HG03432 (cell line): ENCODE measurements around the gene HOXA4.
A peak's percentile ranks its signal among the peaks of the same experiment; 100 is the strongest.

Experiments used
- ATAC-seq: cut with Tn5 transposase; IDR thresholded peaks from one replicate; pipeline ENCODE4 v1.9.1; 2021; ENCODE audit warnings: mild to moderate bottlenecking, moderate library complexity; ENCODE audit not compliant: unreplicated experiment

HOXA4 gene

DNA sequence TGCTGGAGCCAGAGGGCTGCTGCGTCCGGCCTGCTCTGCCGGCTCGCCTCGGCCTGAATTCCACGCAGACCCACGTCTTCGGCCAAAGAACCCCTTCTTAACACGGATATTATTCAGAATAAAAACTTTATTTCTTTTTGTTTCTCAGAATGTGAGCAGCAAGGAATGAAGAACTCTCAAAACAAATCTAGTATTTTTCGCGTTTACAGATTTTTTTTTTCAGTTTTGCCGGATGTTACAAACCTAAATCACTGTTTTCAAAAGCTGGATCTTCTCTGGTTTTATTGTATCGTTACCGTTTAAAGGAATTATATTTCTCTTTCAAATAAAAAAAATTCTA, 23.7 kb downstream of the HOXA4 start:
- ATAC-seq, result no peak

DNA sequence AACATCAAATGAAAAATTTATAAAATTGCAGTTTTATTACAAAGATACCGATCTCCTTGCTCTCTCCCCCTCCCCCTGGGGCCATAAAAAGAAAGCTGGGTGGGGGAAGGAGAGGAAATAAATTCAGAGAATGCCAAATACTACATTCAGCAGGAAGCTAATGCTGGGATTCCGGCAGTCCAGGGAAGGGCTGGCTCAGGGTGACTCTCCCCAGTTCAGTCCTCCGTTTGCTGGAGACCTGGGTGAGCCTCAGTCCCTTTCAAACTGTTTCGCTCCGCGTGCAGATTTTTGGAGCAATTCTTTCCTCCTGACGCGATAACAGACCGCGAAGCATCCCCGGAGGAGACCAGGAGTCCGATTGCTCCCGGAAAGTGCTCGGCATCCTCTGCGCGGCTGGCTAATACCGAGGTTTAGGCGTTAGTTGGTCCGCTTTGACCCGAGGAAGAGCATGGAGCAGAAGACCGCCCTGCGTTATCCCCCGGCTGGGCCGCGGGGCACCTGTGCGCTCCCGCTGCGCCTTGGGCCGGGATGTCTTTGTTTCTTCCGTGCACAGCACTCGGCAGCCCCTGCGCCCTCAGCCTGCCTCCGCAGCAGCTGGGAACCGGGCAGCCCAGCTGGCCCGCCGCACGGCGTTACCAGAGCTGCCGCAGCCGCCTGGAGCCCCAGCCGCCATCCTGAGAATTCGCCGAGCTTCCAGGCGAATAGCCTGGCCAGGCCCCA, 24.2 kb downstream of the HOXA4 start:
- ATAC-seq, result no peak

DNA sequence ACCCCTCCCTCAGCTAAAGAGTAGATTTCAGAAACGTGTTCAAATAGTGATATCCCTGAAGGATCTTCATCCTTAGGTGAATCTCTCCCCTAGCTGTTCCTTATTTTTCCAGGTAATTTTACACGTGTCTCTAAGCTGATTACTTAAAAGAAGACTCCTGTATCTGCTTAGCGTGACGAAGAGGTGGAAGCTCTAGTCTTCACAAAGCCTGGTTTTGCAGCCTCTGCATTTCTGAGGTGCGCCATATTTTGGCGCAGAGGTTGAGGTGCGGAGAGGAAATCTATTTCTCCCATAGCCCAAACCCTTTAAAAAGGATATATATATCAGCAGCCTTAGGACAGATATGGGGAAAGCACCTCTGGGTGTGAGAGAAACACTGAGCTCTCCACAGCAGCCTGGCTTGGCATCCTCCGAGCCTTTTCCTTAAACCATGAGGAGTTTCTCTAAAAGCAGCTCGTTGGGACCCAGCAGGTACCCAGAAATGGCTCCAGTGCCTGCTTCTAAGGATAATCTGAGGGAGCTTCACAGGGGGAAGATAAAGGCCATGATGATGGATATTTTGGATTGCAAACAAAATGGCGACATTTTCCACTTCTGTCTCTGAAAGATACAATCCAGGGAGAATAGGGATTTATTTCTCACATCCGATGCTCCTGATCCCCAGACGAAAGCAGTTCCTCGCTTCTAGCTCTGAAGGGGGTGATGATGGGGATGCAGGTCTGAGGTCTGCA, 25.1 kb downstream of the HOXA4 start:
- no peak for ATAC-seq

DNA sequence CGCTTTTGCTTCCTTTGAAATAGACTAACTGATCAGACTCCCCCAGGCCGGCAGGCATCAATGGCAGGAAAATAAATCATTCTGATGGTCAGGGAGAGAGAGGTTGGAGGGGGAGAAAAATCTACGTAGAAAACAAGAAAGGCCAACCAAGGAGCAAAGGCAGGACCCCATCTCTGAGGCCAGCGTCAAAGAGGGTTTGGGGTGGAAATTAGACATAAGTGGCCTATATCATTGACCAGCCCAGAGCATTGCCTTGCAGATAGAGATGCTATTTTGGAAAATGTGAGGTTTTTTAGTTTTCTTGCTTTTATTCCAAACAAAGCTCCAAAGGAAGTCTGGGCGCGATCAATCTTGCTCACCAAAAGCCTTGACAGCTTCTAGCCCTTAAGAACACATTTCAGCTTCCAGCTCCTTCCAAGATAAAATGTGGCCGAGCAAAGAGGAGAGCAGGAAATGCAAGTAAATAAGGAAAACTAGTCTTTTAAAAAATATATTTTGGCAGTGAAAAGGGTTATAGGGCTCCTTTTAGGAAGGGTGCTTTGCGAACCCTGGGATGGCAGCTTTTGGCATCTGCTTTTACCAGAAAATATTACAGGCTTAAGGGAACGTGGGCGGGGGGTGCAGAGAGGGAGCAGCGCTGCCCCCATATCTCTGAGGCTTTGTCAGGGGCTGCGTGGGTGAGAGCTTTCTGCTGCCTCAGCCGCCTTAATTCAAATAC, 26.1 kb downstream of the HOXA4 start:
- ATAC-seq, result no peak

DNA sequence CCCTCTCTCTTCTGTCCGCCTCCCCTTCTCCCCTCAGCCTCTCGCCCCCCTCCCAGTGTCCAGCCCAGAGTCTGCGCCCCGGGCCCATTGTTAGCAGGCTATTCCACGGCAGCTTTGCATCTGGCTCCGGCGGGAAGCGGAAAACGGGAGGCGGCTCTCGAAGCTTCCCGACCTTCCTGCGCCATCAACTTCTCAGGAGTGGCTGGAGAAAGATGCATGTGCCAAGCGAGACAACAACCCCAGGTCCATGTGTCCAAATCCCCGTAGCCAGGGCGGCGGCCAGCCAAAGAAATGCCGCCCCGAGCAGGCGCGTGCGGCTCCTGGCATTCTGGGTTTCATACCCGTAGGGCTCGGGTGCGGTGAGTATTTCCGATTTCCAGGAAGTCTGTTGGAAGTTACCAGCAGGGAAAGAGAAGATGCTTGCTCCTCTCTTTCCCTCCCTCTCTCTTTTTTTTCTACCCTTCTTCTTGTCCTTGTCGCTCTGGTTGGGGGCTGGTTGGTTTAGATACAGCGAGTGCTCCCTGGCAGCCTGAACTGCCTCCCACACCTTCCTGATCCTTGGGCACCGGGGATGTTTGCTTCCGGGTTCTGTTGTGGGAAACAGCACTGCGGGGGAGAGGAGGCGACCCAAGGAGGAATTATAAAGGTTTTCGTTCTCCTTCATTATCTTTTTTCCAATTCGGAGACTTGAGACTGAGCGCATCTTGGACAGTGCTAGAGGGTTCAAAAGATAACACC, 26.9 kb downstream of the HOXA4 start:
- no peak for ATAC-seq

DNA sequence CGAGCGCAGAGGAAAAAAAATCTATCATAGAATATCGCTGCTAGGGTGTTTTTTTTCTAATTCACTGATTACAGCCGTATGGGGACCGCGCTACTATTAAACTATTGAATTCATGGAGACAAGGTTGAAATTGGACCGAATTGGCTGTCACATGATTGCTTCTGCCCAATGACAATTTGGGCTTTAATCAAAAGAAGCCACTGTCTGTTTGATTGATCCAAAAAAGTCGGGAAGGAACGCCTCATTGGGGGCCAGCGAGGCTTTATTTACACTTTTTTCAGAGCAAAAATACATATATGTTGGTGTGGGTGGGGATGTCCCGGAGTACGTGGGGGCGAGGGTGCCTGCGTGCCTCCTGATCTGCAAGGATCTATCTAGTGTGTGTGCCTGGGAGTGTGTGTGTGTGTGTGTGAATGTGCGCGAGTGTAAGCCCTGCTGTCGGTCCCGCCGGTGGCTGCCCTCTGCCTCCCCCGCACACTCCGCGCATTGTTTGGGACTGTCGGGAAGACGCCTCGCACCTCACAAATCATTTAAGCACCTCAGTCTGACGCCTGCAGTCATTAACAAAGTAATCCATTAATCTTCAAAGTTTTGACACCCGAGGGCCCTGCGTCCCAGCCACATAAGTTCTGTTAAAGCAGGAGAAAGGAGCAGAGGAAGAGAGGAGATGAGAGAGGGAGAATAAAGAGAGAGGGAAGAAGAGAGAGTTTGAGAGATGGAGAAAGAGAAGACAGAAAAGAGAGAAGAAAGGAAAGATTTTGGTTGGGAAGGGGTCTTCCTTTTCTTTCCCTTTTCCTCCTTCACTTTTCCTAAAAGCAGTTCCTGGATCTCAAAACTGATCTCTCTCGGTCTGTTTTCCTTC, 27.7 kb downstream of the HOXA4 start, which contains the start of gene HOXA2:
Gene HOXA2 (minus strand): TSS at position 103 of the 862 bp plus-strand sequence. CDS start 183 bp downstream, outside the sequence.
- no peak for ATAC-seq

DNA sequence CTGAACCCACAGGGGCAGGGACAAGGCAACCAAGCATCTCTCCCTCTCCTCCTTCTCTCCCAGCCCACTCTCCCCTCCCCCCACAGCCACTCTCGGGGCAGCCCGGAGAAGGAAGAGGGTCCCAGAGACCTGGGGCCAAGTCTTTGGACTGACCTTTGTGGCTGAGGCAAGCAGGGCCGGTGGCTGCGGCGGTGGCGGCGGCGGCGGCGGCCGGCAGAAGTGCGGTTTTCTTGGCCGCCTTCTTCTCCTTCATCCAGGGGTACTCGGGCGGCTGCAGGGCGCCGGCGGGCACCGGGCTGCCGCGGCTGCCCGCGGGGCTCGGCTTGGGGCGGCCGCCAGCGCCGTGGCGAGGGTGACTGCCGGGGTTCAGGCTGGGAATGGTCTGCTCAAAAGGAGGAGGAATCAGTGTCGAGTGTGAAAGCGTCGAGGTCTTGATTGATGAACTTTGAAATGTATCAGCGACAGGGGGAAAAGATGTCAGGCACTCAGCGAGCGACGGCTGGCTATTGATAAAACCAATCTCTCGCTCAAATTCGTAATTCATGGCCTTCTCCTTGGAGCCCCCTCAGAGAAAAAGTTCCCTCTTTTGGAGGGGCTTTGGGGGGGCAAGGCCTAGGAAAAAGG, 28.5 kb downstream of the HOXA4 start:
- no peak for ATAC-seq

DNA sequence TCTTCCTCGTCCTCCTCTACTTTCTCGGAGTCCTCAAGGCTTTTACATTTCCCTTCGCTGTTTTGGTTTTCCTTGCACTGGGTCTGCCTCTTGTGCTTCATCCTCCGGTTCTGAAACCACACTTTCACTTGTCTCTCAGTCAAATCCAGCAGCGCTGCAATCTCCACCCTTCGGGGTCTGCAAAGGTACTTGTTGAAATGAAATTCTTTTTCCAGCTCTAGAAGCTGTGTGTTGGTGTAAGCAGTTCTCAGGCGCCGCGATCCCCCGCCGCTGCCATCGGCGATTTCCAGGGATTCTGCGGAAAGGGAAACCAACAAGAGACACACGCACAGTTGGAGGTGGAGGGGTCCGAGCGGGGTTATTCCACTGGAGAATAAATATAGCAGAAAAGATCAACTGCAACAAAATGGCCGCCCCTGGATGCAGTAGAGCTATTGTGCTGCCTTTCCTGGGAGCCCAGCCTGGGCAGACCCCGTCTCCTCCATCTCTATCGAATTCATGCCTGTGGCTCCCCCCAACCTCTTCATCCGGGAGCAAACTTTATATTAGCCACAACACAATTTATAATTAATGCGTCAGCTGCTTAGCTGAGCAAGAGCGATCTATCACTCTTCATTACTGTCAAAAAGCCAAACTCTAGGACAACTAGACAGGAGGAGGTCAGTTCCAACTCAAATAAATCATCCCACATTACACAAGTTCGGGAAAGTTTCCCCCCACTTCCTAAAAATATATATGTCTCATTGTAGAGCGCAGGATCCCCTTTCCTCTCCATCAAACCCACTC, 29.2 kb downstream of the HOXA4 start:
- ATAC-seq, result no peak

DNA sequence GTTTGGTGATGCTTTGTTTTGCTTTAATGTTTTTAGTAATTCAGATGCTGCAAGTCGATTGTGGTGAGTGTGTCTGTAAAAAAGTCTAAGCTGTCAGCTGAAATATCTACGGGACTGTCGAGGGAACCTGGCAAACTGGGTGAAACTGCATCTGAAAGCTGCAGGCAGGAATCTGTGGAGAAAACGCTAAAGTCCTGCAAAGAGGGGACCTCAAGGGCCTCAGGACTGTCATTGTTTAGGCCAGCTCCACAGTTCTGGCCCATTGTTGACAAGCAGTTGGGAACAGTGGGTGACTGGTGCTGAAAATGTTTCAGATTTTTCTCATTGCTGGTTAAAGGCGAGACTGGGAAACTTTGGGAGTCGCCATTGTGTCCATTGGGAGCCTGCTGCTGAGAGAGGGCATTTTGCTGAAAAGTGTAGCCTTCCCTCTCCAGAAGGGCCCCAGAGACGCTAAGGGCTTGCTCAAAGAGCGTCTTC, 29.8 kb downstream of the HOXA4 start:
- ATAC-seq, result no peak

DNA sequence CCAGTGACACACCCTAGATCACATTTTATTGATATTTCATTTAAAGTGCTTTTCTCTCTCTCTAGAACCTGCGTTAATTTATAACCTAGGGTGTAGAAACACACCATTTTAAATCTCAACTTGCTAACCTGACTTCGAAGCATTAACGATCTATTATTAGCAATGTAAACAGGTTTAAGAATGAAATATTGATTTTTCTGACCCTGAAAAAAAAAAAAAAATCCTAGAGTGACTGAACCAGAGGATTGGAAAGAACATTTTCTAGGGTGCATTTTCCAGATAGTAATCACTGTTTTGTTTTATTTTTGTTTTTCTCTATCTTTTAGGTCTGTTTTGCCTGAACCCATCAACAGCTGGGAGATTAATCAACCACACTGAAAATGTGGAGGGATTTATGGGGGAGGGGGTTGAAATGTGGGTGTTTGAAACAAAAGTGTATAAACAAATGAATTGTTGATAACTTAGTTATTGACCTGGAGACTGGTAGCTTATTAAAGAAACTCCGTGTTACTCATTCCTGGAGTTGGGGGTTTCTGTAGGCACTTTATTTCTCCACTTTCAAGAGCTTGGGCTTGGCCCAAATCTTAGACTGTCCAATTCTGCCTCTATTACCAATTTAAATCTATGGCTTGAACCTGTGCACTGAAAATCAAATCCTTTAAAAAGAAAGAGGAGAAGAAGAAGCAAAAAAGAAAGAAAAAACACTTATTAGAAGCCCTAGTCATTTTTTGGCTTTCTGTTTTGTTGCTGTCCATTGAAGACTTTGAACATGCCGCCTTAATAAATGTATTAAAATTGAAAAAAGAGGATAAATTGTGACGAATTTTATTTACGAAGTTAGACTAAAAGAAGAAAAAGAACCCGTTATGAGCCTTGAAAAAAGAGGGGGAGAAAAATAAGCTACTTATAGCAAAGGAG, 30.8 kb downstream of the HOXA4 start:
- ATAC-seq, result no peak

DNA sequence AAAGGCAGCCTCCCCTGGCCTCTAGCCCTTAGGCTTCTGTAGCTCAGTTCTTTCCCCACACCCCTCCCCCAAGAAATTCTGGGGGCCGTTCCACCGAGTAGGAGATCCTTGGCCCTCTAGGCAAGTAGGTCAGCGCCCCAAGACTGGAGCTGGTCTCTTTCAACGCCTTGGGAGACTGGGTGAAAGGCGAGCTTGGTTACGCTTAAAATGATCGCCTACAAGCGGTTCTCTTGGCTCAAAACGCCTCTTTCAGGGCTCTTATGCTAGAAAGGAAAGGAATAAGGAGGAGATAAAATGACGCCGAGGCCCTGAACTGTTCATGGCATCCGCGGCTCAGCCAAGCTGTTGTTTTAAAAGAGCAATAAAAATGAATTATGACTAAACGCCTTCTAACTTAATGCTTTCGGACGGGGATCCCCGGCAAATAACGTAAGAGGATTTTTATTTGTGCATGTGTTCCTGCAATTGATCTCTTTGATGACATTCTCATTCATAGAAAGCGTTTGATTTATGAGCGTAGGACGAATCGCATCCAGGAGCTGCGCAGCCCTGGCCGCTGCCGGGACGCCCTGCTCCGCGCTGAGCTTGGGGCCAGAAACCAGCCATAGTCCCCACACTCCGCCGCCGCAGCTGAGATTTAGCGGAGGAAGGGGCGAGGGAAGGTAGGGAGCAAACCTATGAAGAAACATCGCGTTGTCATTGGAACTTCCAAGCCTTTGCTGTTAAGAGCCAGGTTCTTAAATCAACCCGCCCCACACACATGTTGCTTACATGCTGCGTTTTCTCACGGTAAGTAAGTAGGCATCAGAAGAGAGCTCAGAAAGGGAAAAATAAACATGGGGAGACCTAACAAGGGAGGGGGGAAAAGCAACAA, 31.7 kb downstream of the HOXA4 start:
- no peak for ATAC-seq

DNA sequence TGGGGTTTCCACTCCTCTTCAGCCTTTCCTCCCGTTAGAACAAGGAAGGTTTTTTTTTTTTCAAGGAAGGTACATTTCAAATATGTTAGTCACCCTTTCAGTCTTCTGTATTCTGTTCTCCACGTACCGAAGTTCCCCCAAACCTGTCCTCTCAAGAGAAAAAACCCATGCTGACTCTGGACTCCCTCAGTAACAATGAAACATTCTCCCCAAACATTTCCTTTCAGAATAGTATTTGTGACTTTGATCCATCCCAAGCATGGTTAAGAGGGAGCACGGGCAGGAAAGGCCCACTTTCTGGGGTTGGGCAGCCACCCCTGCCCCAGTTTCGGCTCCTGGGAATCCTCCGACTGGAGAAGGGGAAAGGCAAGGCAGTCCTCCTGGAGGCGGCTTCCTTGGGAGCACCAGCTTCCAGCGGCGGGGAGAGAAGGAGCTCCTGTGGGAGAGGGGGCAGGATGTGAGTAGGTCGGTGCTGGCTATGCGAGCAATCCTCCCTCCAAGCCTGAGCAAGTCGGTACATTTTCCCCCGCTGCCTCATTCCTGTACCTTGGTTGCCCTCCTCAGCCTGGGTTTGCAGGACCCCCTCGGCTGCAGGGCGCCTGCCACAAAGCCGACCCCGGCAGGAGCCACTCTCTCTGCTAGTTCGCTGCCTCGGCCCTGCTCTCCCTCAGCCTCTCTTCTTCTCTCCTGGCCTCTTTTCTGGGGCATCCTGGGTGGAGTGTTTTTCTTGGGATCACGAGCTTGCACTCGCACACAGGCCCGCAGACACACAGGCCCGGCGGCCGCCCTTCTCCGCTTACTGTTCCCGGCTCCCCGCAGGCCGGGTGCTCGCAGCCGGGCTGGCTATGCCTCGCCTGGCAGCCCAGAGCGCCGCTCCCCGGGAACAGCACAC, 32.6 kb downstream of the HOXA4 start:
- ATAC-seq, result no peak

DNA sequence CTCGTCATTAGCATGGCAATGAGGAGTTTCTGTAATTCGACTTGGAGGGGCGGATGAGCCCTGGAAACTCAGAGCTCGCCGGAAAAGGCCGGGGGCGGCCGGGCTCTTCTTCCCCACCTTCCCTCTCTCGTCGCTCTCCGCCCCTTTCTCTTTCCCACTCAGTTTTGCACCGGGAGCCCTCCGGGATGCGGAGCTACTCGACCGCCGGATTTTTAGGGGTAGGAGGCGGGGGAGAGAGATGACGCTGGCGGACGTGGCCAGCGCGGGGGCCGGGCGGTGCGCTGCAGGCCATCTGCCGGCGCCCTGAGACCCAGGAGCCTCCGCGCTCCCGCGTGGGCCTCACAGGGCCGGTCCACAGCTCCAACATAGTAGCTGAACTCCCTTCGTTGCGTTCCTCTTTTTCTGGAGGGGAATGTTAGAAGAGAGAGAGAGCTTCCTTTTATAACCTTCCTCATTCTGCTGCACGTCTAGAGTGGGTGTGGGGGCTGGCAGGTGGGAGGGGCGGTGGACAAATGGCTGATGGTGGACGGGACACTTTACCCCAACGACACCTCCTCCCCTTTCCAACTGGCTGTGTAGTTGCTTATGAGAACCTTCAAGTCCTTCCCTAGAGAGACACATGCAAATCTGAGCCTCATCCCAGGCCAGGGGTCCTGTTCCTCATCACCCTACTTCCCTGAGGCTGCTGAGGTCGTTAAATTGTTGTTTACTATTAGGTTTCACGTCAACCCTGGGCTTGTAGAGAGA, 33.6 kb downstream of the HOXA4 start:
- no peak for ATAC-seq

DNA sequence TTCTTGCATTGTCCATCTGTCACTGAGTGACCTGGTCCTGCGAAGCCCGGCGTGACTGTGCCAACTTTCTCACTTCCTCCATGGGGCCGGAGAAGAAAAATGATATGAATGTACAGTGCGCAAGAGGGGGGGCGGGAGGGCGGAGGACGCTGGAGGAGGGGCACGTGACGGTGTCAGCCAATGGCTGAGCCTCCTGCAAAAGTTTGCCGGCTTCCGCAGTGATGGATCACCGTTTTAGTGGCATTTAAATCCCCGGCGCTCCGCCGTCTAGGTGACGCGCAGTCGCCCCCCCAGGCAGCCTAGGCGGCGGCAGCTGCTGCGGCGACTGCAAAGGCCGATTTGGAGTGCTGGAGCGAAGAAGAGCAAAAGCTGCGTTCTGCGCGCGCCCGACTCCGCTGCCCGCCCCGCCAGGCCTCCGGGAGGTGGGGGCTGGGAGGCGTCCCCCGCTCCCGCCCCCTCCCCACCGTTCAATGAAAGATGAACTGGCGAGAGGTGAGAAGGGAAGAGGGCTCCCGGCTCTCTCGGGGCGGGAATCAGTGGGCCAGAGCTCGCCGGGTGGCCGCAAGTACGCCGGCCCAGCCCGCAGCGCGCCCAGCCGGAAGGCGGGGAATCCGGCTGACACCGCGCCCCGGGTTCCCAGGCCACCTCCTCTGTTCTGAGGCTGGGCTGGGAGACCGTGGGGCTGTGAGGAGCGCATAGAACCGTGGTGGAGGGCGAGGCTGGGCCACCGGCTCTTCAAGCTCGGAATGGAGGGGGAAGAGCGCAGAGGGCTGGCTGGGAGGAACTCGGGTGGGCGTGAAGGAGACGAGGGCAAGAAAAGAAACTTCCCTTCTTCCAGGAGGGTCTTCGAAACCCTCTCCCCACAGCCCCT, 34.4 kb downstream of the HOXA4 start, which contains the start of gene HOXA1:
Gene HOXA1 (minus strand): TSS at position 104 of the 871 bp plus-strand sequence. CDS start 88 bp downstream, at position 16.
- peak; percentile 92 for ATAC-seq
